Body of pancreas (tissue), 4 donors: Measurements from ENCODE around the gene SNTG2. TPM values are rescaled to one million over a fixed set of nuclear protein-coding genes. Genes with fewer than 3 reads are reported as not detected.
"Not testable (repeated sequence)": the region's sequence is repeated elsewhere in the genome, so short reads cannot be mapped to it uniquely, and the experiment has no call there.

ENCODE experiments used
- ATAC-seq: fragments of 150-250 bp; one replicate; pipeline ENCODE4 v1.9.1; 2016
- DNase-seq, 4 donors: peaks; one replicate each; pipeline ENCODE4 v3.0.0-alpha.2; 2019
- H3K27ac ChIP-seq, 4 donors: fragments of 200-600 bp; sonication (generic); 1 replicate in 3 of 4; 2 replicates in 1 of 4; pipeline versions ENCODE4 v1.5.1 to v1.6.1; 2016 to 2019; ENCODE audit warnings: mild to moderate bottlenecking in 1 of 4, mixed read lengths in 1 of 4, moderate library complexity in 1 of 4
- H3K27me3 ChIP-seq, 2 donors: fragments of 200-600 bp; sonication (generic); one replicate each; pipeline ENCODE4 v1.6.0; 2016; ENCODE audit warnings: mild to moderate bottlenecking in 1 of 2
- H3K36me3 ChIP-seq, 2 donors: fragments of 200-600 bp; sonication (generic); replicated peaks in 1 of 2; 2 replicates each; pipeline ENCODE4 v1.5.1; 2016; ENCODE audit warnings: low read depth in 2 of 2; ENCODE audit not compliant: insufficient read depth in 1 of 2
- H3K4me1 ChIP-seq: fragments of 200-600 bp; sonication (generic); one replicate; pipeline ENCODE4 v1.6.0; 2016
- H3K4me3 ChIP-seq, 2 donors: fragments of 200-600 bp; sonication (generic); 1 replicate in 1 of 2; 2 replicates in 1 of 2; pipeline ENCODE4 v1.5.1; 2016 to 2019
- H3K9me3 ChIP-seq, 3 donors: fragments of 200-600 bp; sonication (generic); 1 replicate in 2 of 3; 2 replicates in 1 of 3; pipeline ENCODE4 v1.5.1; 2016
- POLR2A ChIP-seq, 3 donors: fragments of 450-650 bp; IDR thresholded peaks; one replicate each; pipeline ENCODE4 v1.6.1; 2016; ENCODE audit warnings: antibody characterized with exemption in 3 of 3, mild to moderate bottlenecking in 2 of 3
- WGBS, 2 donors: methylation state at CpG; one replicate each; pipeline ENCODE4 v1.1.5; 2017; 5-methylcytosine and 5-hydroxymethylcytosine counted together
- intact Hi-C: fragments of 100-400 bp; cut with DNase I; formaldehyde crosslinking; loops from one replicate; pipeline ENCODE4 v1.15.1; 2023
- total RNA-seq, 2 donors: library from RNA; depleted of rRNA; stranded (reverse); fragments of >200 nt; gene quantifications; one replicate each; pipeline ENCODE4 v1.1.0, GENCODE V29; 2016
- TF ChIP-seq, protein P1 (sequence below), 7 experiments: fragments of 450-650 bp in 4 of 7; fragments of 200-600 bp in 3 of 7; sonication (generic) in 3 of 7; IDR thresholded peaks; one replicate each; pipeline ENCODE4 v1.5.1; 2016 to 2019; ENCODE audit warnings: antibody characterized with exemption in 7 of 7

The SNTG2 gene
- total RNA-seq, 2 donors from 2014 or later: 11.9 to 18.7 TPM

- no peaks in the 10 kb centered on the region for H3K4me1 ChIP-seq
- H3K27ac ChIP-seq: no peak overlapping the region
- ATAC-seq (no peak), DNase-seq (no peak)
- no peak overlapping the region for H3K4me3 ChIP-seq
- intact Hi-C loops: no loop called here
- WGBS, 2 donors: 72 to 86% methylated on average over 10 to 12 of the region's 12 CpGs
- TF ChIP-seq, protein P1, sequence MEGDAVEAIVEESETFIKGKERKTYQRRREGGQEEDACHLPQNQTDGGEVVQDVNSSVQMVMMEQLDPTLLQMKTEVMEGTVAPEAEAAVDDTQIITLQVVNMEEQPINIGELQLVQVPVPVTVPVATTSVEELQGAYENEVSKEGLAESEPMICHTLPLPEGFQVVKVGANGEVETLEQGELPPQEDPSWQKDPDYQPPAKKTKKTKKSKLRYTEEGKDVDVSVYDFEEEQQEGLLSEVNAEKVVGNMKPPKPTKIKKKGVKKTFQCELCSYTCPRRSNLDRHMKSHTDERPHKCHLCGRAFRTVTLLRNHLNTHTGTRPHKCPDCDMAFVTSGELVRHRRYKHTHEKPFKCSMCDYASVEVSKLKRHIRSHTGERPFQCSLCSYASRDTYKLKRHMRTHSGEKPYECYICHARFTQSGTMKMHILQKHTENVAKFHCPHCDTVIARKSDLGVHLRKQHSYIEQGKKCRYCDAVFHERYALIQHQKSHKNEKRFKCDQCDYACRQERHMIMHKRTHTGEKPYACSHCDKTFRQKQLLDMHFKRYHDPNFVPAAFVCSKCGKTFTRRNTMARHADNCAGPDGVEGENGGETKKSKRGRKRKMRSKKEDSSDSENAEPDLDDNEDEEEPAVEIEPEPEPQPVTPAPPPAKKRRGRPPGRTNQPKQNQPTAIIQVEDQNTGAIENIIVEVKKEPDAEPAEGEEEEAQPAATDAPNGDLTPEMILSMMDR (IDR thresholded peaks at IDR 0.05): no peak
- no peak for TF ChIP-seq POLR2A (IDR thresholded peaks at IDR 0.05)
- H3K36me3 ChIP-seq: no peaks in the 10 kb centered on the region
- no peaks in the 10 kb centered on the region for H3K27me3 ChIP-seq
- H3K9me3 ChIP-seq: no peaks in the 10 kb centered on the region
Observed at GRCh38 chr2:905091-905832, 45.4 kb upstream of the SNTG2 start.

DNA sequence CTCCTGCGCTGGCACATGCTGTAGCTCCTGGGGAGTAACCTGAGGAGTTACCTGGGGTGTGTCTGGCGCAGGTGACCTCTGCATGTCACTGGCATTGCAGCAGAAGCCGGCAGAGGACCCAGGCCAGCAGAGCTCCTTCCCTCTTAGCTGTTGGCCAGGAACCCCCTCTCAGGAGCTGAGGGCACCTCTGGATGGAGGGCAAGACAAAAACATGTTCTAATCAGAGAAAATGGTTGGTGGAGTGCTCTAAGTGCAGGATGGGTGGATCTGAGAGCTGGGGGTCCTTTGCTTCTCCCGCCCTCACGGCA, 44.9 kb upstream of the SNTG2 start:
- H3K4me1 ChIP-seq: no peaks in the 10 kb centered on the region
- H3K9me3 ChIP-seq: no peaks in the 10 kb centered on the region
- intact Hi-C loops: no loop called here
- DNase-seq: no peak
- no peak overlapping the region for H3K4me3 ChIP-seq
- ATAC-seq: no peak
- no peaks in the 10 kb centered on the region for H3K36me3 ChIP-seq
- H3K27ac ChIP-seq: no peak overlapping the region
- WGBS, 2 donors: 82 to 96% methylated on average over 2 to 5 of the region's 5 CpGs
- H3K27me3 ChIP-seq: no peaks in the 10 kb centered on the region
- TF ChIP-seq, protein P1 (IDR thresholded peaks at IDR 0.05): no peak
- no peak for TF ChIP-seq POLR2A (IDR thresholded peaks at IDR 0.05)

DNA sequence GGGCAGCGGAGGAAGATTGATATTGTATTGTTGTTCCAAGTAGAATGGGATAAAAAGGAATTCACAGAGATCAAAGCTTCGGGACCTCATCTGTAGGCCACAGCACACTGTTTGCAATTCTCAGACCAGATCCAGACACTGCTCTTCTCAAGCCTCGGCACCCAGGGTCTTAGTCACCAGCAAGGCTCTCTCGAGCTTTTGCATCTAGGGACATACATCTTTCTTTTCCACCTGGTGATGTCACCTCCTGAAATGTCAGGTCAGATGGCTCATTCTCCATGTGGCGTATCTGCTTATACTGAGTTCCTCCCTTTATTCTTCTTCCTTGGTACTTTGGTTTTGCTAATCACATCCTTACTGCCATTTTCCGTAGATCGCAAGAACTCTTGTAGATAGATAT, 42.9 kb upstream of the SNTG2 start:
- Histone ChIP-seq H3K4me3 (no peak overlapping the region), H3K27me3 (no peaks in the 10 kb centered on the region), H3K9me3 (no peaks in the 10 kb centered on the region), H3K27ac (no peak overlapping the region), H3K4me1 (no peaks in the 10 kb centered on the region), H3K36me3 (no peaks in the 10 kb centered on the region)
- no peak for TF ChIP-seq POLR2A (IDR thresholded peaks at IDR 0.05)
- TF ChIP-seq, protein P1 (IDR thresholded peaks at IDR 0.05): no peak
- ATAC-seq (no peak), DNase-seq (no peak)
- intact Hi-C loops: no loop called here
- WGBS, 2 donors: 72 to 83% methylated on average over 7 of the region's 7 CpGs

- WGBS, 2 donors: 63 to 87% methylated on average over 4 of the region's 4 CpGs
- H3K27me3 ChIP-seq: no peaks in the 10 kb centered on the region
- H3K36me3 ChIP-seq: no peaks in the 10 kb centered on the region
- H3K4me1 ChIP-seq: no peaks in the 10 kb centered on the region
- intact Hi-C loops: no loop called here
- H3K27ac ChIP-seq: no peak overlapping the region
- no peak for ATAC-seq
- no peak overlapping the region for H3K4me3 ChIP-seq
- DNase-seq: no peak
- TF ChIP-seq, protein P1 (IDR thresholded peaks at IDR 0.05): no peak
- TF ChIP-seq POLR2A (IDR thresholded peaks at IDR 0.05): no peak
- no peaks in the 10 kb centered on the region for H3K9me3 ChIP-seq
Observed at GRCh38 chr2:908568-908967, 42.1 kb upstream of the SNTG2 start.

- ATAC-seq, DNase-seq, H3K36me3 ChIP-seq, H3K9me3 ChIP-seq, H3K4me3 ChIP-seq, intact Hi-C loops, H3K27me3 ChIP-seq, H3K27ac ChIP-seq, H3K4me1 ChIP-seq: not testable (repeated sequence)
- 78 to 84% methylated on average over 23 to 24 of the region's 27 CpGs for WGBS, 2 donors
Observed at GRCh38 chr2:909764-910379, 40.8 kb upstream of the SNTG2 start.
